Liver (tissue), 2 donors: Measurements from ENCODE around the gene ABL2.

Source experiments
- MAX ChIP-seq: IDR thresholded peaks from 2 replicates; pipeline ENCODE4 v1.6.1; 2016; ENCODE audit warnings: antibody characterized with exemption
- TF ChIP-seq, protein P1 (sequence below): fragments of 150-350 bp; IDR thresholded peaks from 2 replicates; pipeline ENCODE4 v1.5.1; 2017; ENCODE audit warnings: improper control_type of control experiment, low read depth, low read length; ENCODE audit not compliant: missing input control
- donor health status: healthy.

DNA sequence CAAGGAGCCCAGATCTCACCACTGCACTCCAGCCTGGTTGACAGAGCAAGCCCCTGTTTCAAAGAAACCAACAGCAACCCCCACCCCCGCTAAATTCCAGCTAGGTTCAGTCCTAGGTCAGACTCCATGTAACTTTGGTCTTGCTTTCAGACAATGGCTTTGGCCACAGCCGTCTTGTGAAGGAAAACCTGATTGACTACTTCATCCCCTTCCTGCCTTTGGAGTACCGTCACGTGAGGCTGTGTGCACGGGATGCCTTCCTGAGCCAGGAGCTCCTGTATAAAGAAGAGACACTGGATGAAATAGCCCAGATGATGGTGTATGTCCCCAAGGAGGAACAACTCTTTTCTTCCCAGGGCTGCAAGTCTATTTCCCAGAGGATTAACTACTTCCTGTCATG lies 134.7 kb downstream of the ABL2 start:
- TF ChIP-seq, protein P1, sequence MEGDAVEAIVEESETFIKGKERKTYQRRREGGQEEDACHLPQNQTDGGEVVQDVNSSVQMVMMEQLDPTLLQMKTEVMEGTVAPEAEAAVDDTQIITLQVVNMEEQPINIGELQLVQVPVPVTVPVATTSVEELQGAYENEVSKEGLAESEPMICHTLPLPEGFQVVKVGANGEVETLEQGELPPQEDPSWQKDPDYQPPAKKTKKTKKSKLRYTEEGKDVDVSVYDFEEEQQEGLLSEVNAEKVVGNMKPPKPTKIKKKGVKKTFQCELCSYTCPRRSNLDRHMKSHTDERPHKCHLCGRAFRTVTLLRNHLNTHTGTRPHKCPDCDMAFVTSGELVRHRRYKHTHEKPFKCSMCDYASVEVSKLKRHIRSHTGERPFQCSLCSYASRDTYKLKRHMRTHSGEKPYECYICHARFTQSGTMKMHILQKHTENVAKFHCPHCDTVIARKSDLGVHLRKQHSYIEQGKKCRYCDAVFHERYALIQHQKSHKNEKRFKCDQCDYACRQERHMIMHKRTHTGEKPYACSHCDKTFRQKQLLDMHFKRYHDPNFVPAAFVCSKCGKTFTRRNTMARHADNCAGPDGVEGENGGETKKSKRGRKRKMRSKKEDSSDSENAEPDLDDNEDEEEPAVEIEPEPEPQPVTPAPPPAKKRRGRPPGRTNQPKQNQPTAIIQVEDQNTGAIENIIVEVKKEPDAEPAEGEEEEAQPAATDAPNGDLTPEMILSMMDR = no peak
- TF ChIP-seq MAX = no peak
